ENCODE results near the gene KDM3B. TPM values are rescaled to one million over a fixed set of nuclear protein-coding genes. Genes with fewer than 3 reads are reported as not detected.

The KDM3B gene
- total and polyA plus RNA-seq, 9 of the 15 experiments (the other 6 are each of a cell fraction or from before 2014, with no cell fraction given): 13.8 to 62.8 (median 41.9) TPM

DNA sequence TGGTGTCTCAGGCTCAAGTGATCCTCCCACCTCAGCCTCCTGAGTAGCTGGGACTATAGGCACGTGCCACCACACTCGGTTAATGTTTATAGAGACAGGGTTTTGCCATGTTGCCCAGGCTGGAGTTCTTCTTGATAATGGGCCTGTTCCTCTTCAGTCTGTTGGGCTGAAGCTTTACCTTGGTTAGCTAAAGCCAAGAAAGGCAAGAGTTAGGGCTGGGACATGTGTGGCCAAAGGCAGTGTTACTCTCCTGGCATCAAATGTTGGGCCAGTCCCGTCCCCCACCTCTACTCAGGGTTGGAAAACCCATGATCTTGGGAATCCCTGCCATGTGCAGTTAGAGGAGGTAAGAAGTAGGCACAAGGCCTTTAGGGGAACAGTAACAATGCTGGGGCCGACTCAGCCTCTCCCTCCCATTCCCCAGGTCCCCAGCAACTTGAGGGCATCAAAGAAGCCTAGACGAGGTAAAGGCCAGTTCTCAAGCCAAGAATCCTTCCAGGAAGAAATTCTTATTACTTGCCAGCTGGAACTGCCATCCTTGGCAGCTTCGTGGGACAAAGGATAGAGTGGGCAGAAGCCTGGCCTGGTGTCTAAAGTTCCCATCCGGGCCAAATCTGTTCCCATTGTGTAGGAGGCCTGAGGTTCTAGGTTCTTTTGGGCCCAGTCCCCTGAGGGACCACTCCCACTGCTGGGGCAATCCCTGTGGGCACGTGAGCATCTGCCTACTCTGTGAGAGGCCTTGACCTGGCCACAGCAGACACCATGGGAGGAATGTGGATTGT lies 117.2 kb downstream of the KDM3B start (continued):
- no peak for TF ChIP-seq ZBTB40 (IDR thresholded peaks at IDR 0.05)
- peak; percentile 8; the same call in 1 of the 2 replicates for TF ChIP-seq ZBTB40 (CRISPR knock-in tag; IDR thresholded peaks at IDR 0.05)
- no peak for TF ChIP-seq KLF13 (tag; IDR thresholded peaks at IDR 0.05; ENCODE audit: borderline replicate concordance, low read depth)
- TF ChIP-seq, protein P1, sequence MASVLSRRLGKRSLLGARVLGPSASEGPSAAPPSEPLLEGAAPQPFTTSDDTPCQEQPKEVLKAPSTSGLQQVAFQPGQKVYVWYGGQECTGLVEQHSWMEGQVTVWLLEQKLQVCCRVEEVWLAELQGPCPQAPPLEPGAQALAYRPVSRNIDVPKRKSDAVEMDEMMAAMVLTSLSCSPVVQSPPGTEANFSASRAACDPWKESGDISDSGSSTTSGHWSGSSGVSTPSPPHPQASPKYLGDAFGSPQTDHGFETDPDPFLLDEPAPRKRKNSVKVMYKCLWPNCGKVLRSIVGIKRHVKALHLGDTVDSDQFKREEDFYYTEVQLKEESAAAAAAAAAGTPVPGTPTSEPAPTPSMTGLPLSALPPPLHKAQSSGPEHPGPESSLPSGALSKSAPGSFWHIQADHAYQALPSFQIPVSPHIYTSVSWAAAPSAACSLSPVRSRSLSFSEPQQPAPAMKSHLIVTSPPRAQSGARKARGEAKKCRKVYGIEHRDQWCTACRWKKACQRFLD (CRISPR knock-in tag; IDR thresholded peaks at IDR 0.05): 0 out of 2 replicates have a peak, but pooled peaks have one; percentile 33
- TF ChIP-seq ZNF717 (CRISPR knock-in tag; IDR thresholded peaks at IDR 0.05): peak; percentile 89
- no peak for TF ChIP-seq ZNF197 (CRISPR knock-in tag; IDR thresholded peaks at IDR 0.05; ENCODE audit: low read depth)
- TF ChIP-seq ZNF551 (CRISPR knock-in tag; IDR thresholded peaks at IDR 0.05): peak; percentile 85
- no peak; the same call in 1 of the 2 replicates for TF ChIP-seq NKRF (IDR thresholded peaks at IDR 0.05; ENCODE audit: borderline replicate concordance)
- TF ChIP-seq ZNF79 (CRISPR knock-in tag; IDR thresholded peaks at IDR 0.05; ENCODE audit: low read depth): no peak
- no peak for TF ChIP-seq CAMTA2 (CRISPR knock-in tag; conservative IDR thresholded peaks at IDR 0.05)
- TF ChIP-seq HDAC6 (IDR thresholded peaks at IDR 0.05; ENCODE audit: low read depth, low read length): peak; percentile 85; the same call in 1 of the 2 replicates
